Measurements from ENCODE around the gene ELOF1. TPM values are rescaled to one million over a fixed set of nuclear protein-coding genes. Genes with fewer than 3 reads are reported as not detected.

The ELOF1 gene
- total RNA-seq, 1 experiment from 2014 or later = 65.5 TPM

DNA sequence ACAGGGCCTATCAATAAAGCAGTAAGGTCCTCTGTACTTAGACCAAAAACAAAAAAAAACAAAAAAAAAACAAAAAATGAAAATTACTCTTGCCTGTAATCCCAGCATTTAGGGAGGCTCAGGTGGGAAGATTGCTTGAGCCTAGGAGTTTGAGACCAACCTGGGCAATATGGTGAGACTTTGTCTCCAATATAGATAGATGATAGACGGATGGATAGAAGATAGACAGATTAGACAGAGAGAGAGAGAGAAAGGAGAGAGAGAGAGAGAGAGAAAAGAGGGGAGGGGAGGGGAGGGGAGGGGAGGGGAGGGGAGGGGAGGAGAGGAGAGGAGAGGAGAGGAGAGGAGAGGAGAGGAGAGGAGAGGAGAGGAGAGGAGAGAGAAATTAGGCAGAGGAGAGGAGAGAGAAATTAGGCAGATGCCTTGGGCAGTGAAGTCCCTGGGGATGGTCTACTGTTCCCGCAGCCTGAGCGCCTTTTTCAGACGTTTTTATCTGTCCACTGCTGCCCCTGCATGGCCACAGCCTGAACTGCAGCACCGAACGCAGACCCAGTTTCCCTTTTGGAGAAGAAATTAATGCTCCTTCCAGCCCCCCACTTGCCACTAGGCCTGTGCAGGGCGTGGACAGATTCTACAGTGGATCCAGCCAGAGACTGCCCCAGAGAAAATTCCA is 28.4 kb upstream of the ELOF1 start:
- Histone ChIP-seq H3K79me2 (ENCODE audit: low read depth) (no peaks in the 10 kb centered on the region), H2AFZ (no peak overlapping the region; the same call in 1 of the 2 replicates), H3K4me1 (replicated peaks; ENCODE audit: insufficient read depth) (0 out of 2 replicates have a peak, but pooled peaks cover 4% of the 10 kb centered on the region), H3K9me3 (ENCODE audit: insufficient read depth, low read depth) (no peaks in the 10 kb centered on the region), H3K9me2 (ENCODE audit: insufficient read depth) (no peaks in the 10 kb centered on the region), H3K27me3 (ENCODE audit: insufficient read depth, low read depth) (no peaks in the 10 kb centered on the region), H3F3A (ENCODE audit: insufficient read depth, low read depth) (peaks cover 11% of the 10 kb centered on the region; the same call in 1 of the 2 replicates), H3K4me2 (peak overlapping the region; percentile 49), H3K27ac (no peak overlapping the region), H3K36me3 (ENCODE audit: low read depth) (no peaks in the 10 kb centered on the region), H3K4me3 (no peak overlapping the region), H4K20me1 (ENCODE audit: insufficient read depth) (no peaks in the 10 kb centered on the region)
- DNase-seq = peak in 1 of 2 experiments; percentile 76
- POLR2A ChIA-PET (ENCODE audit: unreplicated experiment) = interaction anchor here (0.6 kb wide), 1 partner anchor 28 kb away, joined by 4 read pairs; the partner anchor contains the start of gene ELOF1
- BruUV-seq (replicated peaks) = no TSS peak
- intact Hi-C loops (cut with micrococcal nuclease; ENCODE audit: unreplicated experiment) = loop anchor here (1.0 to 2.0 kb wide), 3 partner anchors 91 to 450 kb away; no protein-coding TSS in a partner anchor
- CTCF ChIA-PET = interaction anchor here (1.0 kb wide), 1 partner anchor 29 kb away, joined by 8 read pairs; the partner anchor contains the start of gene ELOF1
- TF ChIP-seq EZH2 (IDR thresholded peaks at IDR 0.05; ENCODE audit: low read depth) = no peak
- TF ChIP-seq, protein P1, sequence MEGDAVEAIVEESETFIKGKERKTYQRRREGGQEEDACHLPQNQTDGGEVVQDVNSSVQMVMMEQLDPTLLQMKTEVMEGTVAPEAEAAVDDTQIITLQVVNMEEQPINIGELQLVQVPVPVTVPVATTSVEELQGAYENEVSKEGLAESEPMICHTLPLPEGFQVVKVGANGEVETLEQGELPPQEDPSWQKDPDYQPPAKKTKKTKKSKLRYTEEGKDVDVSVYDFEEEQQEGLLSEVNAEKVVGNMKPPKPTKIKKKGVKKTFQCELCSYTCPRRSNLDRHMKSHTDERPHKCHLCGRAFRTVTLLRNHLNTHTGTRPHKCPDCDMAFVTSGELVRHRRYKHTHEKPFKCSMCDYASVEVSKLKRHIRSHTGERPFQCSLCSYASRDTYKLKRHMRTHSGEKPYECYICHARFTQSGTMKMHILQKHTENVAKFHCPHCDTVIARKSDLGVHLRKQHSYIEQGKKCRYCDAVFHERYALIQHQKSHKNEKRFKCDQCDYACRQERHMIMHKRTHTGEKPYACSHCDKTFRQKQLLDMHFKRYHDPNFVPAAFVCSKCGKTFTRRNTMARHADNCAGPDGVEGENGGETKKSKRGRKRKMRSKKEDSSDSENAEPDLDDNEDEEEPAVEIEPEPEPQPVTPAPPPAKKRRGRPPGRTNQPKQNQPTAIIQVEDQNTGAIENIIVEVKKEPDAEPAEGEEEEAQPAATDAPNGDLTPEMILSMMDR (conservative IDR thresholded peaks at IDR 0.05) = peak; percentile 93

DNA sequence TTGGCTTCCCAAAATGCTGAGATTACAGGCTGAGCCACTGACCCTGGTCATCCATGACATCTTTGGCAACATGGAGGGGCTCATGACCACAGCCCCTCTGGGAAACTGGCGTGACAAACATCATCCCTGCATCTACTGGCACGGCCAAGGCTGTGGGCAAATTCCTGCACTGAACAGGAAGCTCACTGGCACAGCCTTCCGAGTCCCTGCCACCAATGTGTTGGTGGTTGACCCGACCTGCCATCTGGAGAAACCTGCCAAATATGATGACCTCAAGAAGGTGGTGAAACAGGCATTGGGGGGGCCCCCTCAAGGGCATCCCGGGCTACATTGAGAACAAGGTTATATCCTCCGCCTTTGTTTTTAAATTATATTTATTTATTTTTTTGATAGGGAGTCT is 27.3 kb upstream of the ELOF1 start:
- CTCF ChIA-PET = no interaction called here
- intact Hi-C loops (cut with micrococcal nuclease; ENCODE audit: unreplicated experiment) = loop anchor here (2.0 kb wide), 1 partner anchor 292 kb away; no protein-coding TSS in a partner anchor

DNA sequence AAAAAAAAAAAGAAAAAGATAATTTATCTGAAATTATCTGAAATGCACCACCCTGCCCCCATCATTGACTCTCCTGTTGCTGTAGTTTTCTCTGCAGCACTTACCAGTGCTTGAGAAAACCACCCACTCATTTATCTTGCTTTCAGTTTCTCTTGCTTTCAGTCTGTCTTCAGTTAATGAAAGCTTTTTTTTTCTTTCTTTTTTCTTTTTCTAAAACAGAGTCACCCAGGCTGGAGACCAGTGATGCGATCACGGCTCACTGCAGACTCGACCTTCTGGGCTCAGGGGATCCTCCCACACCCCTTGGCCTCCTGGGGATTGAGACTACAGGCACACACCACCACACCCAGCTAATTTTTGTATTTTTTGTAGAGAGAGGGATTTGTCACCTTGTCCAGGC is 22.7 kb upstream of the ELOF1 start:
- Histone ChIP-seq H3K4me1 (replicated peaks; ENCODE audit: insufficient read depth) (no peaks in the 10 kb centered on the region), H3K79me2 (ENCODE audit: low read depth) (no peaks in the 10 kb centered on the region), H3K36me3 (ENCODE audit: low read depth) (no peaks in the 10 kb centered on the region), H3K27me3 (ENCODE audit: insufficient read depth, low read depth) (no peaks in the 10 kb centered on the region), H3K4me2 (no peak overlapping the region), H4K20me1 (ENCODE audit: insufficient read depth) (no peaks in the 10 kb centered on the region), H3K4me3 (no peak overlapping the region), H3K9me2 (ENCODE audit: insufficient read depth) (no peaks in the 10 kb centered on the region), H3K9me3 (ENCODE audit: insufficient read depth, low read depth) (no peaks in the 10 kb centered on the region), H2AFZ (no peak overlapping the region), H3K27ac (no peak overlapping the region), H3F3A (ENCODE audit: insufficient read depth, low read depth) (no peaks in the 10 kb centered on the region; the same call in 1 of the 2 replicates)
- ChIA-PET POLR2A (ENCODE audit: unreplicated experiment) (interaction anchor here (0.6 kb wide), 1 partner anchor 22 kb away, joined by 7 read pairs; no protein-coding TSS in a partner anchor), CTCF (no interaction called here)
- no peak for DNase-seq
- BruUV-seq (replicated peaks) = no TSS peak
- no peak for TF ChIP-seq EZH2 (IDR thresholded peaks at IDR 0.05; ENCODE audit: low read depth)
- TF ChIP-seq, protein P1 (conservative IDR thresholded peaks at IDR 0.05) = no peak
- intact Hi-C loops (cut with micrococcal nuclease; ENCODE audit: unreplicated experiment) = no loop called here

More for the DNA sequence above, 27.3 kb upstream of the ELOF1 start:
- Histone ChIP-seq H3K4me1 (replicated peaks; ENCODE audit: insufficient read depth) (0 out of 2 replicates have a peak, but pooled peaks cover 4% of the 10 kb centered on the region), H3K9me2 (ENCODE audit: insufficient read depth) (no peaks in the 10 kb centered on the region), H3F3A (ENCODE audit: insufficient read depth, low read depth) (peaks cover 11% of the 10 kb centered on the region; the same call in 1 of the 2 replicates), H3K27me3 (ENCODE audit: insufficient read depth, low read depth) (no peaks in the 10 kb centered on the region), H2AFZ (no peak overlapping the region), H3K4me2 (no peak overlapping the region), H3K9me3 (ENCODE audit: insufficient read depth, low read depth) (no peaks in the 10 kb centered on the region), H4K20me1 (ENCODE audit: insufficient read depth) (no peaks in the 10 kb centered on the region), H3K79me2 (ENCODE audit: low read depth) (no peaks in the 10 kb centered on the region), H3K4me3 (no peak overlapping the region), H3K36me3 (ENCODE audit: low read depth) (no peaks in the 10 kb centered on the region), H3K27ac (no peak overlapping the region)
- no TSS peak for BruUV-seq (replicated peaks)
- TF ChIP-seq, protein P1 (conservative IDR thresholded peaks at IDR 0.05) = no peak
- TF ChIP-seq EZH2 (IDR thresholded peaks at IDR 0.05; ENCODE audit: low read depth) = no peak
- POLR2A ChIA-PET (ENCODE audit: unreplicated experiment) = no interaction called here
- DNase-seq = no peak
